GM13976 (cell line): ENCODE data around the gene CLSTN1.
"Not testable (repeated sequence)": the region's sequence is repeated elsewhere in the genome, so short reads cannot be mapped to it uniquely, and the experiment has no call there.

ENCODE experiments used
- DNase-seq: peaks from one replicate; pipeline ENCODE4 v3.0.0; 2012; ENCODE audit warnings: low spot score
- in situ Hi-C: fragments of 300-500 bp; cut with MboI; formaldehyde crosslinking; loops from one replicate; pipeline ENCODE4 v1.12.0; 2022; ENCODE audit warnings: low sequenced_read_pairs, mixed read lengths, inconsistent platforms; ENCODE audit not compliant: unreplicated experiment
- TF ChIP-seq, protein P1 (sequence below): IDR thresholded peaks from 2 replicates; pipeline ENCODE4 v1.5.1; 2012; ENCODE audit warnings: borderline replicate concordance, mild to moderate bottlenecking; ENCODE audit not compliant: insufficient read depth; ENCODE audit errors: extremely low read depth, missing control alignments, control extremely low read depth

The CLSTN1 gene

DNA sequence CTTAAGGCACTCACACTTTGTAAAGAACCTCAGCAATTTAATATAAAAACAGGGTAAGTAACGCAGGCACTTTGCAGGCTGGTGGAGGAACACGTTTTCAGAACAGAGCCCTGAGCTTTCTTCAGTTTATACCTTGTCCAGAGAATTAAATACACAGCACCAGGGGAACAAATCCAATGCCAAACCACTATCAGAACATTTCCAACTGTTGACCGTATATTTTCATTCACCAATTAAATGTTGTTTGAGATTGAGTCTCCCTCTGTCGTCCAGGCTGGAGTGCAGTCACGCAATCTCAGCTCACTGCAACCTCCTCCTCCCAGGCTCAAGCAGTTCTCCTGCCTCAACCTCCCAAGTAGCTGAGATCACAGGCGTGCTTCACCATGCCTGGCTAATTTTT lies 29.7 kb downstream of the CLSTN1 start:
- in situ Hi-C loops = no loop called here
- TF ChIP-seq, protein P1, sequence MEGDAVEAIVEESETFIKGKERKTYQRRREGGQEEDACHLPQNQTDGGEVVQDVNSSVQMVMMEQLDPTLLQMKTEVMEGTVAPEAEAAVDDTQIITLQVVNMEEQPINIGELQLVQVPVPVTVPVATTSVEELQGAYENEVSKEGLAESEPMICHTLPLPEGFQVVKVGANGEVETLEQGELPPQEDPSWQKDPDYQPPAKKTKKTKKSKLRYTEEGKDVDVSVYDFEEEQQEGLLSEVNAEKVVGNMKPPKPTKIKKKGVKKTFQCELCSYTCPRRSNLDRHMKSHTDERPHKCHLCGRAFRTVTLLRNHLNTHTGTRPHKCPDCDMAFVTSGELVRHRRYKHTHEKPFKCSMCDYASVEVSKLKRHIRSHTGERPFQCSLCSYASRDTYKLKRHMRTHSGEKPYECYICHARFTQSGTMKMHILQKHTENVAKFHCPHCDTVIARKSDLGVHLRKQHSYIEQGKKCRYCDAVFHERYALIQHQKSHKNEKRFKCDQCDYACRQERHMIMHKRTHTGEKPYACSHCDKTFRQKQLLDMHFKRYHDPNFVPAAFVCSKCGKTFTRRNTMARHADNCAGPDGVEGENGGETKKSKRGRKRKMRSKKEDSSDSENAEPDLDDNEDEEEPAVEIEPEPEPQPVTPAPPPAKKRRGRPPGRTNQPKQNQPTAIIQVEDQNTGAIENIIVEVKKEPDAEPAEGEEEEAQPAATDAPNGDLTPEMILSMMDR = no peak
- no peak for DNase-seq

DNA sequence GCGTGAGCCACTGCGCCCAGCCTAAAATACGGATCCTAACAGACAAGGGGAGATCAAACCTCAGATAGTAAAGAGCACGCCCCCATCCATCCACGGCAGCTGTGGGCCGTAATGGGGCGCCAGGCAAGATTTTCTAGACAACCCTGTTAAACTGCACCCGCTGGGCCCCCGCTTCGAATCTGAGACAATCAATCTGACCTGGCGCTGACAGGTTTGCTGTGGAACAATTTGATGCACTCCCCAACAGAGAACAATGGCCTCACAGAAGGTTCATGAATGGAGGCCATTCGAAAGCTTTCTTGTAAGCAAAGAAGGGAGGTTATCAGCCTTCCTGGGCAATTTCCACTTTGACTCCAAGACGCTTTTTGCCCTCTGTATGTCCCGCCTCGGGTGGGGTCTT lies 30.5 kb downstream of the CLSTN1 start:
- TF ChIP-seq, protein P1 = no peak
- in situ Hi-C loops = no loop called here
- no peak for DNase-seq

DNA sequence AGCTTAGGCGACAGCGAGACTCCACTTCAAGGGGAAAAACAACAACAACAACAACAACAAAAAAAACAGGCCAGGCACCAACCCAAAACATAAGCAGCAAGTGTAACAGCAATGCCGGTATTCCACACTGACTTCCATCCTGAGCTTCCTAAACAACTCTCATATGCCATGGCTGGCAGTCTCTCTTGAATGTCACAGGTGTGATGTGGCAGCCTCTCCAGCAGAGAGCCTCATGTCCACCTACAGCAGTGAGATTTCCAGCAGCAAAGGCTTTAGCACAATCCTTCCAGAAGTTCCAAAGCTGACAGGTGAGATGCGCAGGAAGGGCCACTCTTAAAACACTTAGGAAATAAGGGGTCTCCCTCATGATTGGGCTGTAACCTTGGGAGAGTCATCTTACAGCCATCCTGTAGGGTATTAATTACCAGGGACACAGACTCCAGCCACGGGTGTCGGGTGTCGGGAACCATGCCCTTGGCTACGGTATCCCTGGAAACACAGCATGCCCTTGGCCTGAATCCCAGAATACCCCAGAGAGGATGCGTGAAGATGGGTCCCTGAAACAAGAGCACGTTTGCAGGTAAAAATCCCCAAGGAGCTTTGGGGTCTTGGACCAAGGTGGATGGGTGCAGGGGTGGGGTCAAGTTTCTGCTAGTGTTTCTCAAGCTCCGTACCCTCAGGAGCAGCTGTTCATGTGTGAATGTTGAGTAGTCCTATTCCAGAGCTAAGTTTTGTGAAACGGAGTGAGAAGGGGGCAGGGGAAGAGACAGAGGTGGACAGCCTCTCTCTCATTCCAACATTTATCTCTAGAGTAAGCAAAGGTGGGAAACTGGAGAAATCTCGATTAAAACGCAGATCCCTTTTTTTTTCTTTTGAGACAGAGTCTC lies 31.4 kb downstream of the CLSTN1 start:
- TF ChIP-seq, protein P1 = no peak
- DNase-seq = no peak
- in situ Hi-C loops = no loop called here

DNA sequence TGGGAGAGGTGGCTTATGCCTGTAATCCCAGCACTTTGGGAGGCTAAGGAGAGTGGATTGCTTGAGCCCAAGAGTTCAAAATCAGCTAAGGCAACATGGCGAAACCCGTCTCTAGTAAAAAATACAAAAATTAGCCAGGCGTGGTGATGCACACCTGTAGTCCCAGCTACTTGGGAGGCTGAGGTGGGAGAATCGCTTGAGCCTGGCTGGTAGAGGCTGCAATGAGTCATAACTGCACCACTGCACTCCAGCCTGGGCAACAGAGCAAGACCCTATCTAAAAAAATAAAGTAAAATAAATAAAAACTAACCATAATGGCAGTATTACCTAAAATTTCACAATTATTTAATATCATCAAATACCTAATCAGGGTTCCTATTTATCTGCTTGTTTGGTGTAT lies 34.1 kb downstream of the CLSTN1 start:
- not testable (repeated sequence) for DNase-seq
- in situ Hi-C loops = loop anchor here (10.0 kb wide), 1 partner anchor 75 kb away; no protein-coding TSS in a partner anchor

DNA sequence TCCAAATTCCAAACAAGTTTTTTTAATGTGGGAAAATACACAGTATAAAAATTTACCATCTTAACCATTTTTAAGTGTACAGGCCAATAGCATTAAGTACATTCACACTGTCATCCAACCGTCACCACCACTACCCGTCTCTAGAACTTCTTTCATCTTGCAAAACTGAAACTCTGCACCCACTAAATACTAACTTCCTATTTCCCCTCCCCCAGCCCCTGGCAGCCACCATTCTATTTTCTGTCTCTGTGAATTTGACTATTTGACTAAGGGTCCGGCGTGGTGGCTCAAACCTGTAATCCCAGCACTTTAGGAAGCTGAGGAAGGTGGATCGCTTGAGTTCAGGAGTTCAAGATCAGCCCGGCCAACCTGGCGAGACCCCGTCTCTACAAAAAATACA lies 36.1 kb downstream of the CLSTN1 start:
- peak; percentile 63 for DNase-seq
- in situ Hi-C loops = loop anchor here (10.0 kb wide), 1 partner anchor 77 kb away; no protein-coding TSS in a partner anchor
- TF ChIP-seq, protein P1 = no peak

DNA sequence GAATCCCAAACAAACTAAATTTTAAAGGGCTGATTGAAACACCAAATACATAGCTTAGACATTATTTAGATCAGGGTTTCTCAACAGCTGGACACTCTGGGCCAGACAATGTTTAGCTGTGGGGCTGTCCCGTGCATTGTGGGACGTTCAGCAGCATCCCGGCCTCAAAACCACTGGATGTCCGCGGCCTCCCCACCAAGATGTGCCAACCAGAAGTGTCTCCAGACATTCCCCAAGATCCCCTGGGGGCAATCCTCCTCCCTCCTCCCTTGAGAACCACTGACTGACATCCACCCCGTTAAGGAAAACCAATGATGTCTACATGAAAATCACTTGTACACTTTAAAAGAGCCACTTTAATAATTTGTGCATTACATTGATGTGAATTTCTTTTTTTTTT lies 38.4 kb downstream of the CLSTN1 start:
- TF ChIP-seq, protein P1 = no peak
- in situ Hi-C loops = loop anchor here (10.0 kb wide), 1 partner anchor 79 kb away; no protein-coding TSS in a partner anchor
- no peak for DNase-seq

DNA sequence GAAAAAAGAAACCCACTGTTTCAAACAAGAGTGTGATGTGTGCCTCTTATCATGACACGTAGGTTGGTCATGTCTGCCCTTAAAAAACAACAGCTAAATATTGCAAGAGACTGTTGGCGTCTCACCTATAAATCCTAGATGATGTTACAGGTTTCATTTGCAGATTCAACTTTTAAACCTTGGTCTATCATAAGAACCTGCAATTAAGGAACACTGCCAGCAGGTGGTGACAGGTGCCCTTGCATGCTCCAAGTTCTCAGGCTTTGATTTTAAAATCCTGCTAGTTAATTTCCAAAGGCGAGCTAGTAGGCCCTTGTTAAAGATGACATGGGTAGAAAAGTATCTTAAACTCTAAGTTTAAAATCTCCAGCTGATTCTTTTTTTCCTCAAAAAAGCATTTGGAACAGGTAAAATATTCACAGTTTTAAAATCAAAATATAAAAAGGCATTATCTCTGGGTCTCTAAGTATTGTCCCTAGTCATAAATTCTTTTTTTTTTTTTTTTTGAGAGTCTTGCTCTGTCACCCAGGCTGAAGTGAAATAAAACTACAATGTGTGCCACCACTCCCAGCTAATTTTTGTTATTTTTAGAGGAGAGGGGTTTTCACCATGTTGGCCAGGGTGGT lies 39.1 kb downstream of the CLSTN1 start:
- TF ChIP-seq, protein P1 = peak; percentile 64
- DNase-seq = peak; percentile 70
- in situ Hi-C loops = loop anchor here (10.0 kb wide), 1 partner anchor 80 kb away; no protein-coding TSS in a partner anchor
